Measurements from ENCODE around the gene NR2E1. TPM values are rescaled to one million over a fixed set of nuclear protein-coding genes. Genes with fewer than 3 reads are reported as not detected.

Gene NR2E1
- total RNA-seq, 2 donors from 2014 or later = not detected

GRCh38 chr6:108127826-108128225, 38.0 kb upstream of the NR2E1 start:
- no peaks in the 10 kb centered on the region for H3K36me3 Mint-ChIP-seq (ENCODE audit: insufficient read depth in 2 of 2)
- H3K4me1 Mint-ChIP-seq (ENCODE audit: low read depth) = peaks cover 5% of the 10 kb centered on the region
- no peak for ATAC-seq (replicated peaks in 1 of 2)
- H3K27me3 Mint-ChIP-seq (ENCODE audit: low read depth) = peaks cover 98% of the 10 kb centered on the region
- H3K27ac Mint-ChIP-seq = no peak overlapping the region
- H3K4me3 Mint-ChIP-seq = no peak overlapping the region
- H3K9me3 Mint-ChIP-seq = no peaks in the 10 kb centered on the region
- no peak for DNase-seq

GRCh38 chr6:108130262-108130661, 35.6 kb upstream of the NR2E1 start:
- DNase-seq (no peak), ATAC-seq (replicated peaks in 1 of 2) (no peak)
- H3K27me3 Mint-ChIP-seq (ENCODE audit: low read depth) = peaks cover 90% of the 10 kb centered on the region
- no peak overlapping the region for H3K4me3 Mint-ChIP-seq
- H3K27ac Mint-ChIP-seq = no peak overlapping the region
- H3K4me1 Mint-ChIP-seq (ENCODE audit: low read depth) = peaks cover 8% of the 10 kb centered on the region
- H3K36me3 Mint-ChIP-seq (ENCODE audit: insufficient read depth in 2 of 2) = peaks cover 0 to 2% of the 10 kb centered on the region in 2 donors
- H3K9me3 Mint-ChIP-seq = no peaks in the 10 kb centered on the region

DNA sequence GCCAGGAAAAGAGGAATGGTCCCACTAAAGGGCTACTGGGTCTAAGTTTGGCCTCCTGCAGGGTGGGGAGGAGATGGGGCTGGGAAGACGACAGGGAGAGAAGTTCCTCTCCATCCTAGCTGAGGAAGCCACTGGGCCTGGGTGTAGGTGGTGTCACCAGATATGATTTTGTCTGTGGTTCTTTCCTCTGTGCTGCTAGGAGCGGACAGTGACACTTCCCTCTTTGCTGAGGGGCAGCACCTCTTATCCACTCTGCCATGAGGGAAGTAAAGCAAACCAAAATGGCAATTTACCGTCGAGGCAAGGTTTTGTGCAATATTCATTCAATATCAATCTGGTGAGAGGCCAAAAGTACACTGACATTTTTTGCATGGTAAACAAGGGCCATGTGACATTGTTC, 33.0 kb upstream of the NR2E1 start:
- peaks cover 0 to 2% of the 10 kb centered on the region in 2 donors for H3K36me3 Mint-ChIP-seq (ENCODE audit: insufficient read depth in 2 of 2)
- H3K4me3 Mint-ChIP-seq = peak overlapping the region; percentile 86 to 99
- peaks cover 85% of the 10 kb centered on the region for H3K27me3 Mint-ChIP-seq (ENCODE audit: low read depth)
- no peaks in the 10 kb centered on the region for H3K9me3 Mint-ChIP-seq
- H3K4me1 Mint-ChIP-seq (ENCODE audit: low read depth) = peaks cover 8% of the 10 kb centered on the region
- no peak for ATAC-seq (replicated peaks in 1 of 2)
- no peak overlapping the region for H3K27ac Mint-ChIP-seq
- DNase-seq = no peak

DNA sequence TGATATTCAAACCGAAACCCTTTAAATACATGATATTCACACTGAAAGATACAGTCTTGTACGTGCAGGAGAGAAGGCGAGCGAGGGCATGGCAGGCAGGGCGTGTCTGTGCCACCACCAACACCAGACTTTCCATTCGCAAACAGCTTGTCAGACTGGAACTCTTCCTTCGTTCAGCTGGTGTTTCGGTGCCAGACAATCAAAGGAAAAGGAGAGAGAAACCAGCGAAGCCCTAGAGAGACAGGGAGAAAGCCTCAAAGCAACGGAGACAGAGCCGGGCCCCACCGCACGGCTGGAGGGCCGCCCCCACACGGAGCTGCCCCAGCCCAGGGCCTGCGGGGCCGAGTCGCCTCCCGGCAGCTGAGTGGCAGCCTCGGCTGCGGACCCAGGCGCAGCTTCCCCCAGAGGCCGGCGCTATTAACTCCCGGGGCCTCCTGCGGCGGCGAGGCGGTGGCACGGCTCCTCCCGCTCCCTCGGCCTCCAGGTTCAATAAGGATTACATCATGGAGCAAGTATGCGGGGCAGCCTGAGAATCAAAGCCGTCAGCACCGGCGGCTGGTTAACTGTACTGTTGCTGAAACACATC, 32.1 kb upstream of the NR2E1 start:
- ATAC-seq (replicated peaks in 1 of 2) (peak; percentile 79 to 84), DNase-seq (peak in 1 of 2 donors; percentile 40)
- H3K27ac Mint-ChIP-seq = peak overlapping the region; percentile 84
- peak overlapping the region; percentile 86 to 99 for H3K4me3 Mint-ChIP-seq
- peaks cover 8% of the 10 kb centered on the region for H3K4me1 Mint-ChIP-seq (ENCODE audit: low read depth)
- H3K27me3 Mint-ChIP-seq (ENCODE audit: low read depth) = peaks cover 84% of the 10 kb centered on the region
- peaks cover 0 to 2% of the 10 kb centered on the region in 2 donors for H3K36me3 Mint-ChIP-seq (ENCODE audit: insufficient read depth in 2 of 2)
- H3K9me3 Mint-ChIP-seq = no peaks in the 10 kb centered on the region

- H3K4me3 Mint-ChIP-seq = peak overlapping the region; percentile 57 to 86
These were observed 31.4 kb upstream of the NR2E1 start for GRCh38 chr6:108134213-108134970.

DNA sequence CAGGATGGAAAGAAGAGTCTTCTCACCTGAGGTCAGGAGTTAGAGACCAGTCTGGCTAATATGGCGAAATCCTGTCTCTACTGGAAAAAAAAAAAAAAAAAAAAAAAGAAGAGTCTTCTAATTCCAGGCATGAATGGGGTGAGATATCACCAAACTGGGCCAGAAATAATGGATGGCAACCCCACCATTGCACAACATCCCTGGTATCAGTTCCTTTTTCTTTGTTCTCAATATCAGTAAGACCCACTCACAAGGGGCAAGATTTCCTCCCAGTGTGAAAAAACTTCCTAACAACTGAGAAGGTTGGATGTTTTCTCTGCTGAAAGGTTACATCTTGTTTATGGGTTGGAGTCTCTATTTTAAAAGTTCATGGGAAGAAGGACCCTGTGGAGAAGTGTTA, 23.6 kb upstream of the NR2E1 start:
- Mint-ChIP-seq H3K27ac (no peak overlapping the region), H3K4me3 (no peak overlapping the region), H3K9me3 (no peaks in the 10 kb centered on the region), H3K36me3 (ENCODE audit: insufficient read depth in 2 of 2) (no peaks in the 10 kb centered on the region), H3K27me3 (ENCODE audit: low read depth) (peaks cover 41% of the 10 kb centered on the region), H3K4me1 (ENCODE audit: low read depth) (no peaks in the 10 kb centered on the region)
- ATAC-seq (replicated peaks in 1 of 2) (no peak), DNase-seq (no peak)

More at GRCh38 chr6:108134213-108134970, 31.4 kb upstream of the NR2E1 start:
- Mint-ChIP-seq H3K27ac (no peak overlapping the region), H3K4me1 (ENCODE audit: low read depth) (peaks cover 8% of the 10 kb centered on the region), H3K9me3 (no peaks in the 10 kb centered on the region), H3K27me3 (ENCODE audit: low read depth) (peaks cover 83% of the 10 kb centered on the region), H3K36me3 (ENCODE audit: insufficient read depth in 2 of 2) (peaks cover 0 to 2% of the 10 kb centered on the region in 2 donors)
- DNase-seq (no peak), ATAC-seq (replicated peaks in 1 of 2) (no peak)

- H3K36me3 Mint-ChIP-seq (ENCODE audit: insufficient read depth in 2 of 2) = no peaks in the 10 kb centered on the region
- DNase-seq = no peak
- peaks cover 44% of the 10 kb centered on the region for H3K27me3 Mint-ChIP-seq (ENCODE audit: low read depth)
These were observed 20.2 kb upstream of the NR2E1 start for GRCh38 chr6:108145639-108146038.

DNA sequence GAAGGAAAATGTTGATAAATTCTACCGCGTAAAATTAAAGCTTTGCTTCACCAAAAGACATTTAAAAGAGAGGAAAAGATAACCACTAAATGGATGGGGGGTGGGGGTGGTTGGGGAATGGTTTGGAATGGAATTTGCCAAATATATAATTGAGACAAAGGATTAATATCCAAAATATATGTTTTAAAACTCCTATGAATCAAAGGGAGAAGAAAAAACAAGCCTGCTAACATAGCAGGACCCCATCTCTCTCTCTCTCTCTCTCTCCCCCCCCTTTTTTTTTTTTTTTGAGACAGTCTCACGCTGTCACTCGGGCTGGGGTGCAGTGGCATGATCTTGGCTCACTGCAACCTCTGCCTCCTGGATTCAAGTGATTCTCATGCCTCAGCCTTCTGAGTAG, 13.4 kb upstream of the NR2E1 start:
- ATAC-seq (replicated peaks in 1 of 2) (no peak), DNase-seq (no peak)
- Mint-ChIP-seq H3K36me3 (ENCODE audit: insufficient read depth in 2 of 2) (no peaks in the 10 kb centered on the region), H3K4me3 (no peak overlapping the region), H3K27ac (no peak overlapping the region), H3K27me3 (ENCODE audit: low read depth) (peaks cover 73% of the 10 kb centered on the region), H3K9me3 (peaks cover 0 to 2% of the 10 kb centered on the region in 2 donors), H3K4me1 (ENCODE audit: low read depth) (no peaks in the 10 kb centered on the region)

More at GRCh38 chr6:108145639-108146038, 20.2 kb upstream of the NR2E1 start:
- Mint-ChIP-seq H3K4me3 (no peak overlapping the region), H3K4me1 (ENCODE audit: low read depth) (no peaks in the 10 kb centered on the region), H3K27ac (no peak overlapping the region), H3K9me3 (peaks cover 0 to 2% of the 10 kb centered on the region in 2 donors)
- no peak for ATAC-seq (replicated peaks in 1 of 2)

DNA sequence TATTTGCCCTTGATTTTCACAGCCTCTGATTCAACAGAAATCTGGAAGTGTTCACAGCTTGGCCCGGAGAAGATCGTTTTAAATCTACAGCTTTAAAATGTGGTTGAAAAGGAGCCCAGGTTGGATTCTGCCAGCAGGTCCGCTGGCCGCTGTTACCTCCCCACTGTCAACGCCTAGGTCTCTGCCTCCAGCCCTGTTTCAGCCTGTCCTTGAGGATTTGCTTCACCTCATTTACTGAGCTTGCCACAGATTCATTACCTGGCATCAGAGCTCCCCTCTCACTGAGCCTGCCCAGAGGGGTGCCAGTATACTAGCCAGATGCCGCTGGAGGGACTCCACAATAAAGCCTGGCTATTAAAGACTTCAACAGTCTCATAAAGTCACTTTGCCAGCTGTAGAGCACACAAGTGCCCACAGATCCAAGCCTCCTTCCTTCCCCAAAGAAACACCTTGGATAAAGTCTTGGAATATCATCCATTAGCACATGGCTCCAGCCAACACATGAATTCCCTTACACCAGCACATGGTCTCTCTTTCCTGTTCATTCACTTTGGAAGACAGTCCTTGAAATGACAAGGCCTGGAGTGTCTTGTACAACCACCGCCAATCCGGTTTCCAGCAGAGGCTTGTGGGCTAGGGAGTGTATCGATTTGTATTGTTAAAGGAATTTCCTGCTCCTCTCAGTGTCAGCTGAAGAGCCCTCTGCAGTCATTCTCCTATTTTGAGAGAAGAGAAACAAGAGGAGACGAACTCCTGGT, 9.5 kb upstream of the NR2E1 start:
- H3K36me3 Mint-ChIP-seq (ENCODE audit: insufficient read depth in 2 of 2) = no peaks in the 10 kb centered on the region
- DNase-seq (no peak), ATAC-seq (replicated peaks in 1 of 2) (no peak)
- no peak overlapping the region for H3K27ac Mint-ChIP-seq
- H3K4me1 Mint-ChIP-seq (ENCODE audit: low read depth) = peaks cover 5% of the 10 kb centered on the region
- H3K9me3 Mint-ChIP-seq = no peaks in the 10 kb centered on the region
- peaks cover 83% of the 10 kb centered on the region for H3K27me3 Mint-ChIP-seq (ENCODE audit: low read depth)
- H3K4me3 Mint-ChIP-seq = peak overlapping the region in 1 of 2 donors; percentile 50

- Mint-ChIP-seq H3K9me3 (no peaks in the 10 kb centered on the region), H3K4me3 (peak overlapping the region; percentile 50 to 67), H3K27ac (no peak overlapping the region), H3K36me3 (ENCODE audit: insufficient read depth in 2 of 2) (no peaks in the 10 kb centered on the region), H3K27me3 (ENCODE audit: low read depth) (peaks cover 86% of the 10 kb centered on the region), H3K4me1 (ENCODE audit: low read depth) (peaks cover 5% of the 10 kb centered on the region)
- ATAC-seq (replicated peaks in 1 of 2) = no peak
- DNase-seq = no peak
These were observed 8.9 kb upstream of the NR2E1 start for GRCh38 chr6:108156938-108157233.

DNA sequence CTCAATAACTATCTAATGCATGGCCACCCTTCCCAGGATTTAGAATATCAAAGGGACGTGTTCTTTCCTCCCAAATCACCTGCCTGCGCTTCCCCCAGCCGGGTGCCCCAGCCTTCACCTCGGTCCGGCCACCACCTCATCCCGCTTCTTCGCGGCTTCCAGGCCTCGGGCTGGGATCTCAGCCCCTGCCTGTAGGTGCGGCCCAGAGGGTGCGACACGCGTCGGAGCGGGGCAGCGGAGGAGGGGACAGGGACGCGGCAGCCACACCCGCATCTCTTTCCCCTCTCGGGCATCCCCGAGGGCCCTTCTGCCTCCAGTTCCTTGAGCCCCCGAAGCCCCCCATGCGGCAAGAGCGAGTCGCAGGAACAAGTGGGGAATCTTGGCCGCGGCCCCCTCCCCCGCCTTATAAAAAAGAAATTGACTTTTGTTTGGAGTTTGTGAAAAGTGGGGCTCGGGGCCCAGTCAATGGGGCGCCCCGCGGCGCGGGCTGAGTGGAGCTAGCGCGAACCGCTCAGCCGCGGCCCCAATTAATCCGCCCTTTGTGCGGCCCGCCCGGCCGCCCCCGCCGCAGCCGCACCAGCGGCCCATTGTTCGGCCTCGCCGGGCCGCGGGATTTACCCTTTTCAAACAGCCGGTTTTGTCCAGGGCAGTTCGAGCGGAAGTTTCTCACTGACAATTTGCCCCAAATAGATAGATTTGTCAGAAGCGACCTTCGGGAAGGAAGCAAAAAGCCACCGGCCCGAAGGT, 8.4 kb upstream of the NR2E1 start:
- H3K36me3 Mint-ChIP-seq (ENCODE audit: insufficient read depth in 2 of 2) = no peaks in the 10 kb centered on the region
- H3K27ac Mint-ChIP-seq = no peak overlapping the region
- DNase-seq = no peak
- ATAC-seq (replicated peaks in 1 of 2) = no peak
- peaks cover 5% of the 10 kb centered on the region for H3K4me1 Mint-ChIP-seq (ENCODE audit: low read depth)
- H3K27me3 Mint-ChIP-seq (ENCODE audit: low read depth) = peaks cover 91% of the 10 kb centered on the region
- peak overlapping the region; percentile 50 to 67 for H3K4me3 Mint-ChIP-seq
- no peaks in the 10 kb centered on the region for H3K9me3 Mint-ChIP-seq

DNA sequence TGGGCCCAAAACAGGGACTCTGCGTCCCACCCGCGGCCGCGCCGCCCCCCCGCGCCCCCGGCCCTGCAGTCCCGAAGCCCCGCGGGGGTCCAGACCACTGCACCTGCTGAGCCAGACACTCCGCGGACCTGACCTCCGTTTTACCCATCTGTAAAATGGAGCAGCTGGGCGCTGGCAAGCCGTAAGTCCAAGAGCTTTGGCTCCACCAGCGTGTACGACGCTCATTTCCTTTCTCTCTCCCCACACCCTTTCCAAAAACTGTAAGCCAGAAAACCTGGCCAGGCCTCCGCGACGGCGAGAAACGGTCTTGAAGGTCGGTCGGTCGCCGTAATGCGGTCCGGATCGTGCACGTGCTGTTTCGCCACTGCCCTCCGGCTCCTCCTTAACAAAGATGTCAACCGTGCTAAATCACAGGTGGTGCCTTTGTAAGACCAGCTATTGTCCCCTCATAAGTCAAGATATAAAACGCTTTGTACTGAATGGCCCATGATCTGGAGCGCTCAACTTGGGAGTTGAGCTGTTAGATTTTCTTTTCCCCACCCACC, 7.8 kb upstream of the NR2E1 start:
- H3K27me3 Mint-ChIP-seq (ENCODE audit: low read depth) = peaks cover 92% of the 10 kb centered on the region
- no peak for DNase-seq

More for the DNA sequence above, 7.8 kb upstream of the NR2E1 start:
- Mint-ChIP-seq H3K27ac (peak overlapping the region; percentile 29), H3K9me3 (no peaks in the 10 kb centered on the region), H3K4me1 (ENCODE audit: low read depth) (peaks cover 5% of the 10 kb centered on the region), H3K4me3 (peak overlapping the region; percentile 72 to 84), H3K36me3 (ENCODE audit: insufficient read depth in 2 of 2) (no peaks in the 10 kb centered on the region)
- no peak for ATAC-seq (replicated peaks in 1 of 2)

Data from activated T-cell treated with anti-CD3 and anti-CD28 coated beads, Interleukin-2, amount 50 U/mL, for 72 hours (primary cell).